Breast epithelium (tissue), 4 donors: Measurements from ENCODE around the gene UNKL. TPM values are rescaled to one million over a fixed set of nuclear protein-coding genes. Genes with fewer than 3 reads are reported as not detected.

Source experiments
- DNase-seq, 2 donors: peaks; one replicate each; pipeline ENCODE4 v3.0.0-alpha.2; 2019; ENCODE audit warnings: low spot score in 2 of 2
- H3K27ac ChIP-seq, 2 donors: fragments of 200-600 bp; sonication (generic) in 1 of 2; one replicate each; pipeline ENCODE4 v1.5.1; 2016 to 2019; ENCODE audit warnings: mild to moderate bottlenecking in 1 of 2
- H3K27me3 ChIP-seq, 2 donors: fragments of 200-600 bp; sonication (generic) in 1 of 2; one replicate each; pipeline versions ENCODE4 v1.5.1 to v1.6.0; 2017 to 2019; ENCODE audit warnings: control low read depth in 1 of 2, mild to moderate bottlenecking in 1 of 2
- H3K36me3 ChIP-seq: fragments of 200-600 bp; one replicate; pipeline ENCODE4 v1.5.1; 2019
- H3K4me1 ChIP-seq, 2 donors: fragments of 200-600 bp; sonication (generic); one replicate each; pipeline ENCODE4 v1.5.1; 2016 to 2019; ENCODE audit warnings: control low read depth in 1 of 2
- H3K4me3 ChIP-seq, 3 donors: fragments of 200-600 bp; sonication (generic); 1 replicate in 2 of 3; 2 replicates in 1 of 3; pipeline ENCODE4 v1.5.1; 2016 to 2019; ENCODE audit warnings: mild to moderate bottlenecking in 3 of 3, moderate library complexity in 2 of 3
- H3K9me3 ChIP-seq, 2 donors: fragments of 200-600 bp; sonication (generic) in 1 of 2; one replicate each; pipeline ENCODE4 v1.5.1; 2016 to 2019; ENCODE audit warnings: control low read depth in 1 of 2
- CTCF ChIP-seq, 3 donors: fragments of 450-650 bp; IDR thresholded peaks; one replicate each; pipeline ENCODE4 v1.5.1; 2016 to 2017; ENCODE audit warnings: antibody characterized with exemption in 3 of 3, mild to moderate bottlenecking in 3 of 3, moderate library complexity in 3 of 3
- POLR2A ChIP-seq: fragments of 450-650 bp; IDR thresholded peaks from one replicate; pipeline ENCODE4 v1.6.1; 2016; ENCODE audit warnings: antibody characterized with exemption, mild to moderate bottlenecking, moderate library complexity
- POLR2AphosphoS5 ChIP-seq, 3 donors: sonication (generic); formaldehyde crosslinking; IDR thresholded peaks; one replicate each; pipeline ENCODE4 v1.6.1; 2017; ENCODE audit warnings: antibody characterized with exemption in 3 of 3
- intact Hi-C: fragments of 100-400 bp; cut with DNase I; formaldehyde crosslinking; loops from one replicate; pipeline ENCODE4 v1.15.1; 2023; ENCODE audit warnings: low total_unique reads
- total RNA-seq, 3 donors: library from RNA; depleted of rRNA; stranded (reverse); fragments of >200 nt; gene quantifications; one replicate each; pipeline ENCODE4 v1.1.0, GENCODE V29; 2016

UNKL gene
- total RNA-seq, 3 donors from 2014 or later: 18.6 to 28.5 (median 27.5) TPM

- DNase-seq: no peak
- Histone ChIP-seq H3K4me3 (no peak overlapping the region), H3K4me1 (no peaks in the 10 kb centered on the region), H3K36me3 (no peaks in the 10 kb centered on the region), H3K9me3 (no peaks in the 10 kb centered on the region), H3K27ac (no peak overlapping the region), H3K27me3 (no peaks in the 10 kb centered on the region)
- intact Hi-C loops: no loop called here
- TF ChIP-seq CTCF (IDR thresholded peaks at IDR 0.05): no peak
These were observed 20.8 kb downstream of the UNKL start for GRCh38 chr16:1393613-1394176.

- Histone ChIP-seq H3K27me3 (no peaks in the 10 kb centered on the region), H3K4me3 (no peak overlapping the region), H3K4me1 (no peaks in the 10 kb centered on the region), H3K27ac (no peak overlapping the region), H3K36me3 (no peaks in the 10 kb centered on the region), H3K9me3 (no peaks in the 10 kb centered on the region)
- no peak for DNase-seq
- intact Hi-C loops: no loop called here
- TF ChIP-seq POLR2A: no peak
- TF ChIP-seq POLR2AphosphoS5 (IDR thresholded peaks at IDR 0.05): no peak
- TF ChIP-seq CTCF (IDR thresholded peaks at IDR 0.05): no peak
These were observed 21.7 kb downstream of the UNKL start for GRCh38 chr16:1392826-1393225.

- intact Hi-C loops: no loop called here
- H3K36me3 ChIP-seq: no peaks in the 10 kb centered on the region
- DNase-seq: no peak
These were observed 24.2 kb downstream of the UNKL start for GRCh38 chr16:1390239-1390779.

DNA sequence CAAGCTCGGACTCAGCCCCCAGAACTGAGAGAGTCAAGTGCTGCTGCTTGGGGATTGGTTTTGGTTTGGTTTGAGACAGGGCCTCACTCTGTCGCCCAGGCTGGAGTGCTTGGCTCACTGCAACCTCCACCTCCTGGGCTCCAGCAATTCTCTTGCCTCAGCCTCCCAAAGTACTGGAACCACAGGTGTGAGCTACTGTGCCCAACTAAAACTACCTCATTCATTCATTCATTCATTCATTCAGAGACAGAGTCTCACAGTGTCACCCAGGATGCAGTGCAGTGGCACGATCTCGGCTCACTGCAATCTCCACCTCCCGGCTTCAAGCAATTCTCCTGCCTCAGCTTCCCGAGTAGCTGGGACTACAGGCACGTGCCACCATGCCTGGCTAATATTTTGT lies 24.7 kb downstream of the UNKL start:
- Histone ChIP-seq H3K4me3 (no peak overlapping the region), H3K4me1 (no peaks in the 10 kb centered on the region), H3K27me3 (no peaks in the 10 kb centered on the region), H3K9me3 (no peaks in the 10 kb centered on the region), H3K27ac (no peak overlapping the region), H3K36me3 (no peaks in the 10 kb centered on the region)
- DNase-seq: no peak
- intact Hi-C loops: no loop called here
- TF ChIP-seq POLR2A (no peak), POLR2AphosphoS5 (IDR thresholded peaks at IDR 0.05) (no peak), CTCF (IDR thresholded peaks at IDR 0.05) (no peak)

More at GRCh38 chr16:1390239-1390779, 24.2 kb downstream of the UNKL start:
- no peaks in the 10 kb centered on the region for H3K27me3 ChIP-seq
- TF ChIP-seq CTCF (IDR thresholded peaks at IDR 0.05) (no peak), POLR2A (no peak), POLR2AphosphoS5 (IDR thresholded peaks at IDR 0.05) (no peak)
- no peak overlapping the region for H3K27ac ChIP-seq
- no peaks in the 10 kb centered on the region for H3K4me1 ChIP-seq
- H3K9me3 ChIP-seq: no peaks in the 10 kb centered on the region
- H3K4me3 ChIP-seq: no peak overlapping the region

DNA sequence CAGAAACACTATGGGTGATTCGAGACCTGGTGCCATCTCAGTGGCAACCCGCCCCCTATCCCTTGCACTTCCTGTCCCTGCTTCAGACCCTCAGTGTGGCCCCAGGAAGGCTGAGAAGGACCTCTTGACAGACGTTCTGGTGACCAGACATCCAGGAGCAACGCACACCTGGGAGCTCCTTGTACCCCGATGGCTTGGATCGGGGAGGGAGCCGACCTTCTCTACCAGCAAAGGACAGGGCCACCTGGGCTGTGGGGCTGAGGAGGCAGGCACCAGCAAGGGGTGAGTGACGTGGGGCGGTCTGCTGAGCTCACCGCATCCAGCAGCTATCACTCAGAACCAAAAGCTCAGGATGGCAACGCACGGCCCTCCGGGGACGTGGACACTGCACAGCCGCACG lies 27.2 kb downstream of the UNKL start:
- DNase-seq: no peak
- Histone ChIP-seq H3K9me3 (no peaks in the 10 kb centered on the region), H3K27ac (no peak overlapping the region), H3K4me3 (no peak overlapping the region), H3K27me3 (no peaks in the 10 kb centered on the region), H3K4me1 (no peaks in the 10 kb centered on the region), H3K36me3 (no peaks in the 10 kb centered on the region)
- intact Hi-C loops: no loop called here
- no peak for TF ChIP-seq POLR2AphosphoS5 (IDR thresholded peaks at IDR 0.05)
- no peak for TF ChIP-seq POLR2A
- no peak for TF ChIP-seq CTCF (IDR thresholded peaks at IDR 0.05)
